Vagina (tissue), 2 donors: Measurements from ENCODE around the gene TSPAN9. TPM values are rescaled to one million over a fixed set of nuclear protein-coding genes. Genes with fewer than 3 reads are reported as not detected.
A peak's percentile ranks its signal among the peaks of the same experiment; 100 is the strongest.

Source experiments
- DNase-seq, 2 donors: peaks; one replicate each; pipeline ENCODE4 v3.0.0-alpha.2; 2017; ENCODE audit errors: extremely low spot score in 2 of 2
- H3K27ac ChIP-seq: fragments of 200-600 bp; sonication (generic); one replicate; pipeline ENCODE4 v1.5.1; 2019
- H3K27me3 ChIP-seq: fragments of 200-600 bp; sonication (generic); one replicate; pipeline ENCODE4 v1.5.1; 2019
- H3K36me3 ChIP-seq, 2 donors: fragments of 200-600 bp; sonication (generic); one replicate each; pipeline ENCODE4 v1.5.1; 2017 to 2019
- H3K4me1 ChIP-seq: fragments of 200-600 bp; sonication (generic); one replicate; pipeline ENCODE4 v1.5.1; 2019
- H3K4me3 ChIP-seq, 2 donors: fragments of 200-600 bp; sonication (generic); 1 replicate in 1 of 2; 2 replicates in 1 of 2; pipeline ENCODE4 v1.5.1; 2016 to 2019
- H3K9me3 ChIP-seq: fragments of 200-600 bp; sonication (generic); one replicate; pipeline ENCODE4 v1.5.1; 2019
- POLR2A ChIP-seq, 2 donors: fragments of 450-650 bp; IDR thresholded peaks; one replicate each; pipeline ENCODE4 v1.6.1; 2017; ENCODE audit warnings: antibody characterized with exemption in 2 of 2, mild to moderate bottlenecking in 2 of 2, moderate library complexity in 2 of 2
- POLR2AphosphoS5 ChIP-seq, 2 donors: sonication (generic); formaldehyde crosslinking; IDR thresholded peaks; one replicate each; pipeline ENCODE4 v1.9.0; 2017; ENCODE audit warnings: antibody characterized with exemption in 2 of 2, mild to moderate bottlenecking in 2 of 2, low read depth in 1 of 2; ENCODE audit not compliant: insufficient read depth in 1 of 2
- intact Hi-C: fragments of 100-400 bp; cut with DNase I; formaldehyde crosslinking; loops from one replicate; pipeline ENCODE4 v1.15.1; 2023
- total RNA-seq: library from RNA; depleted of rRNA; stranded (reverse); fragments of >200 nt; gene quantifications from one replicate; pipeline ENCODE4 v1.2.3, GENCODE V29; 2016
- TF ChIP-seq, protein P1 (sequence below), 3 experiments: fragments of 450-650 bp in 2 of 3; fragments of 200-600 bp in 1 of 3; sonication (generic) in 1 of 3; IDR thresholded peaks; one replicate each; pipeline ENCODE4 v1.5.1; 2017 to 2019; ENCODE audit warnings: antibody characterized with exemption in 3 of 3, mild to moderate bottlenecking in 2 of 3, moderate library complexity in 2 of 3

The TSPAN9 gene
- total RNA-seq, 1 donor from 2014 or later: 32.2 TPM

DNA sequence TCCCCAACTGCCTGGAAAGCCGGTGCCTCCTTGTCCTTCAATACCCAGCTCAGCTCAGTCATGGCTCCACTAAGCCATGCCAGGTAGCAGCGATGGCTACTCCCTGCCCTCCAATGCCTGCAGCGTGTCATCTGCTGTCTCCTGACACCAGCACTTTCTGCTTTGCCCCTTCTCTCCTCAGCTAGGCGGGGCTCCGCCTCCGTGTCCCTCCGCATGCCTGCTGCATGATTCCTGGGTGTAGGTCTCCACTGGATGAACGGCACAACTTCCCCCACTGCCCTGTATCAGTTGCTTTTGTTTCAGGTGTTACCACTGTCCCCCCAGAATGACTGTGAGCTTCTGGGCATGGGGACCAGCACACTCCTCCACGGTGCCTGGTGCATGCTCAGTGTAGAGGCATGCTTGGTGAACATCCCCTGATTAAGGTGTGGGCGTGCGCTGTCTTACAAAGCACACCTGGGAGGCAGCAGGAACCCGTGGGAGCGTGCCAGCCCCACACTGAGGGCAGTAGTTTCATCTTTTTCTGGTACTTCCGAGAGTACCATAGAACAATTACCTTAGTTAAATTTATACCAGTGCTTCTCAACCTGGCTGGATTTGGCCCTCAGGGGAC lies 234.4 kb downstream of the TSPAN9 start:
- intact Hi-C loops: no loop called here
- Histone ChIP-seq H3K27me3 (no peaks in the 10 kb centered on the region), H3K9me3 (no peaks in the 10 kb centered on the region), H3K4me3 (no peak overlapping the region), H3K27ac (no peak overlapping the region), H3K4me1 (peaks cover 31% of the 10 kb centered on the region), H3K36me3 (no peaks in the 10 kb centered on the region)
- no peak for DNase-seq
- TF ChIP-seq POLR2AphosphoS5 (IDR thresholded peaks at IDR 0.05; ENCODE audit: insufficient read depth in 1 of 2, low read depth in 1 of 2) (no peak), POLR2A (IDR thresholded peaks at IDR 0.05) (no peak)

DNA sequence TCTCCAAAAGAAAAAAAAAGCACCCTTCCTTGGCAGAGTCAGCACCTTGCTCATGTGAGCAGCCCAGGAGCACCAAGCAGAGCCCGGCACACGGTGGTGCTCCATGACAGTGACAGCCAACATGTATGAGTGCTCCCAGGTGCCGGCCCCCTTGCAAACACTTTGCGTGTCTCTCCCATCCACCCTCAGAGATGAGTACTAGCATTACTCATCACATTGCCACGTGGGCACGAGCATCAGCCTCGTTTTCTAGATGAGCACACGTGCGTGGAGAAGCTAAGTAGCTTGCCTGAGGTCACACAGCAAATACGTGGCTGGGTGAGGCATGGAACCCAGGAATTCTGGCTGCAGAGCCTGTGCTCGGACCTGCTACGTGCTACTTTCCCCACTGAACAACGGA lies 235.9 kb downstream of the TSPAN9 start:
- intact Hi-C loops: no loop called here
- H3K27ac ChIP-seq: no peak overlapping the region
- H3K27me3 ChIP-seq: no peaks in the 10 kb centered on the region

DNA sequence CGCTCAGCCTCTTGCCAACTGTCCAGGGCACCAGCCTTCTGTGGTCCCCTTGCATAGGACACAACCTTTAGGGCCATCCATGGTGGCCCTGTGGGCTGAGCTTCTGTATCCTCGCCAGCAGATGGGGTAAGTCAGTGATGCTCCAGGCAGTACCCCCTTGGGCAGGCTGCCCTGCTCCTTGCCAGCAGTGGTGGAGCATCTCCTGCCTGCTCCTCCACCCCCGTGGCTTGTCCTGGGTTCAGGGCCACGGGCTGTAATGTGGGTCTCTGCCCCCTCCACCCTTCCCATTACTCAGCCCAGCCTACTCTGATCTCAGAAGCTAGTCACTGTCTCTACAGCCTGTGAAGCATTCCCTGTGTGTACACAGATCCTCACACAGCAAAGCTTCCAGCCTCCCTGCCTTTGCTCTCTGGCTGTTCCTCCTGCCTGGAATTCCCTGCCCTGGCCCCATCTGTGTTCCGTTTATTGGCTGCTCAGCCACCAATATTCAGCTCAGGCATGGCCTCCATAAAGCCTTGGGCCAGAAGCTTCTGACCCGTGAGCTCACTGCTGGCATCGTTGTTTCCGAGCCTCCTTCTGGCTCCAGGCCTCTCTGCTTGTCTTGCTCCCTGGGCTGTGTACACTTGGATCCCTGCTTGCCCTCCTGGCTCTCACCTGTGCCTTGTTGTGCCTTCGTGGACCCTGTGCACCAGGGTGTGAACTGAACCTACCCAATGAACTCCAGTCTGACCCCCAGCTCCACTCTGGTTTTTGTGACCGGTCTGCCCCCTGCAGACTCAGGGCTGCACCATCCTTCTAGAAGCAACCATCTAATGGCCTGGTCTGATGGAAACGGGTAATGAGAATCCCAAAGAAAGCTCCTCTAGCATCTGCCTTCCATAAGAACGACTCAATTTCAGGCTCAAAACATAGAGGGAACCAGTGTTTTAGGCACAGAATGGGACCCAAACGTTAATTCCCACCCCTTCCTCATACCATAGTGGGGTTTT lies 236.8 kb downstream of the TSPAN9 start:
- Histone ChIP-seq H3K9me3 (no peaks in the 10 kb centered on the region), H3K36me3 (no peaks in the 10 kb centered on the region), H3K4me1 (peaks cover 31% of the 10 kb centered on the region), H3K27me3 (no peaks in the 10 kb centered on the region), H3K27ac (no peak overlapping the region), H3K4me3 (no peak overlapping the region)
- TF ChIP-seq, protein P1, sequence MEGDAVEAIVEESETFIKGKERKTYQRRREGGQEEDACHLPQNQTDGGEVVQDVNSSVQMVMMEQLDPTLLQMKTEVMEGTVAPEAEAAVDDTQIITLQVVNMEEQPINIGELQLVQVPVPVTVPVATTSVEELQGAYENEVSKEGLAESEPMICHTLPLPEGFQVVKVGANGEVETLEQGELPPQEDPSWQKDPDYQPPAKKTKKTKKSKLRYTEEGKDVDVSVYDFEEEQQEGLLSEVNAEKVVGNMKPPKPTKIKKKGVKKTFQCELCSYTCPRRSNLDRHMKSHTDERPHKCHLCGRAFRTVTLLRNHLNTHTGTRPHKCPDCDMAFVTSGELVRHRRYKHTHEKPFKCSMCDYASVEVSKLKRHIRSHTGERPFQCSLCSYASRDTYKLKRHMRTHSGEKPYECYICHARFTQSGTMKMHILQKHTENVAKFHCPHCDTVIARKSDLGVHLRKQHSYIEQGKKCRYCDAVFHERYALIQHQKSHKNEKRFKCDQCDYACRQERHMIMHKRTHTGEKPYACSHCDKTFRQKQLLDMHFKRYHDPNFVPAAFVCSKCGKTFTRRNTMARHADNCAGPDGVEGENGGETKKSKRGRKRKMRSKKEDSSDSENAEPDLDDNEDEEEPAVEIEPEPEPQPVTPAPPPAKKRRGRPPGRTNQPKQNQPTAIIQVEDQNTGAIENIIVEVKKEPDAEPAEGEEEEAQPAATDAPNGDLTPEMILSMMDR (IDR thresholded peaks at IDR 0.05): no peak
- peak in 1 of 2 donors; percentile 25 for TF ChIP-seq POLR2AphosphoS5 (IDR thresholded peaks at IDR 0.05; ENCODE audit: insufficient read depth in 1 of 2, low read depth in 1 of 2)
- intact Hi-C loops: no loop called here
- no peak for DNase-seq

More for the DNA sequence above, 235.9 kb downstream of the TSPAN9 start:
- no peak overlapping the region for H3K4me3 ChIP-seq
- no peak for DNase-seq
- no peaks in the 10 kb centered on the region for H3K36me3 ChIP-seq
- TF ChIP-seq POLR2AphosphoS5 (IDR thresholded peaks at IDR 0.05; ENCODE audit: insufficient read depth in 1 of 2, low read depth in 1 of 2): no peak
- TF ChIP-seq POLR2A (IDR thresholded peaks at IDR 0.05): no peak
- TF ChIP-seq, protein P1 (IDR thresholded peaks at IDR 0.05): no peak
- H3K9me3 ChIP-seq: no peaks in the 10 kb centered on the region
- H3K4me1 ChIP-seq: peaks cover 31% of the 10 kb centered on the region

DNA sequence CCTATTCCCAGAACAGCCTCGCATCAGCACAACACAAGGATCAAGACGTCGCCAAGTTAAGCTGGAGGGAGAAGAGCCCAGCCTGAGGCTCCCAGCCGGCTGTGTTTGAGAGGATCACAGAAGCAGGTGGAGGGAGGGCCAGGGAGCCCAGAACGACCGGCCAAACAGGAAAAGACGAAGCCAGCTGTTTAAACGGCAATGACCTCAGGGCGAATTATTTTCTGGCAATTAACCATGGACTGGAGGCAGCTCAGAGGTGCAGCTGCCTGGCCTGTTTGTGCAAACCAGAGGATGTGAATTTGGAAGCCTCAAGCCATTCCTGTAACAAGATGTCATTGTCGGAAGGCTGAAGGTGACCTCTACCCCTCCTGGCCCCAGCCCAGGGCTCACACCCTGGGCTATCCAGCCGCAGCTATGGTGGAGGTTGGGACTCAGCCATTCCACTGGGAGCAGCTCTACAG lies 238.1 kb downstream of the TSPAN9 start:
- Histone ChIP-seq H3K36me3 (no peaks in the 10 kb centered on the region), H3K27me3 (no peaks in the 10 kb centered on the region), H3K9me3 (no peaks in the 10 kb centered on the region), H3K27ac (no peak overlapping the region), H3K4me3 (no peak overlapping the region), H3K4me1 (peaks cover 31% of the 10 kb centered on the region)
- TF ChIP-seq POLR2A (IDR thresholded peaks at IDR 0.05) (no peak), POLR2AphosphoS5 (IDR thresholded peaks at IDR 0.05; ENCODE audit: insufficient read depth in 1 of 2, low read depth in 1 of 2) (peak; percentile 47 to 68)
- TF ChIP-seq, protein P1 (IDR thresholded peaks at IDR 0.05): no peak
- DNase-seq: no peak
- intact Hi-C loops: no loop called here

DNA sequence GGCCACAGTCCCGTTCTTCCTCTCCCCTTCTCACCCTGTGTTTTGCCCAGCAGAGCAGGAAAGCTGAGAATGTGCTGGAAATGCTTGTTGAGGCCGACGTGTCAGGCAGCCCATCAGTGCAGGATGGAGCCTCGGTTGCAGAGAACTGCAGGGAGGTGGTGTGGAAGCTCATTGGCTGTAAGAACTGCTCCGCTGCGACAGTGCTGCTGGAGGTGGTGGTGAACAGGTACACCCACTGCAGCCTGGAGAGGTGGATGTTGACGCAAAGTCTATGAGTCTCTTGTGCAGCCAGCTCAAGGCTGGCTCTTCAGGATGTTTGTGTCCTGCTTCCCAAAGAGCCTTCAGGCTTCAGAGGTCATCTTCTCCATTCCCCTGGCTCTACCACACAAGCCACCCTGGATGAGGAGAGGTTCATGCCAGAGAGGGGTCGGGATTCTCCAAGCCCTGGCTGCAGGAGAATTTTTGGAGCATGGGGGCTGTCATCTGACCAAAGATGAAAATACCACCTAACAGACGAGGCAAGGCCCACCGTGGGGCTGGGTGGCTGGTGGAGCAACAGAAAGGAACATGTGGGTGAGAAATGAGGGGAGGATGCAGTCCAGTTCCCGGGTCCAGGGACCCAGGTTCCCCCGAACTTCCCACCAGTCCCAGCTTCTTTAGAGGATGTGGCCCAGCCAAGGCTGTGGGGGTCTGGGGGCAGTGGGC lies 239.7 kb downstream of the TSPAN9 start:
- no peaks in the 10 kb centered on the region for H3K27me3 ChIP-seq
- H3K27ac ChIP-seq: no peak overlapping the region
- intact Hi-C loops: no loop called here
- H3K9me3 ChIP-seq: no peaks in the 10 kb centered on the region
- no peak overlapping the region for H3K4me3 ChIP-seq
- no peak for DNase-seq
- no peaks in the 10 kb centered on the region for H3K36me3 ChIP-seq
- H3K4me1 ChIP-seq: peaks cover 31% of the 10 kb centered on the region
- TF ChIP-seq POLR2A (IDR thresholded peaks at IDR 0.05) (no peak), POLR2AphosphoS5 (IDR thresholded peaks at IDR 0.05; ENCODE audit: insufficient read depth in 1 of 2, low read depth in 1 of 2) (no peak)
- TF ChIP-seq, protein P1 (IDR thresholded peaks at IDR 0.05): no peak
